HG02870 (cell line): Measurements from ENCODE around the gene GAGE12C.
"Not testable (repeated sequence)": the region's sequence is repeated elsewhere in the genome, so short reads cannot be mapped to it uniquely, and the experiment has no call there.

ENCODE experiments used
- ATAC-seq: cut with Tn5 transposase; IDR thresholded peaks from one replicate; pipeline ENCODE4 v1.9.1; 2021; ENCODE audit warnings: mild to moderate bottlenecking, moderate library complexity; ENCODE audit not compliant: unreplicated experiment

GAGE12C gene

GRCh38 chrX:49531877-49532276, at the start of gene GAGE12C:
Gene GAGE12C, plus strand, starts transcription at chrX:49532177. Its CDS starts 1,155 bp downstream, at chrX:49533332.
- not testable (repeated sequence) for ATAC-seq

- not testable (repeated sequence) for ATAC-seq
Observed at GRCh38 chrX:49541433-49541832, 9.5 kb downstream of the GAGE12C start, which contains the start of gene GAGE12D. Gene GAGE12D, plus strand, starts transcription at chrX:49541733. Its CDS starts 1,155 bp downstream, at chrX:49542888.

- not testable (repeated sequence) for ATAC-seq
Observed at GRCh38 chrX:49550989-49551388, 19.0 kb downstream of the GAGE12C start, which contains the start of gene GAGE12E. Gene GAGE12E, plus strand, starts transcription at chrX:49551289. Its CDS starts 1,155 bp downstream, at chrX:49552444.

- not testable (repeated sequence) for ATAC-seq
Observed at GRCh38 chrX:49560542-49560941, 28.6 kb downstream of the GAGE12C start, which contains the start of gene GAGE12F. Gene GAGE12F, plus strand, starts transcription at chrX:49560842. Its CDS starts 1,155 bp downstream, at chrX:49561997.

- not testable (repeated sequence) for ATAC-seq
Observed at GRCh38 chrX:49568728-49569127, 36.8 kb downstream of the GAGE12C start.

- ATAC-seq = not testable (repeated sequence)
Observed at GRCh38 chrX:49569152-49569551, 37.2 kb downstream of the GAGE12C start.

- not testable (repeated sequence) for ATAC-seq
Observed at GRCh38 chrX:49570100-49570499, 38.1 kb downstream of the GAGE12C start, which contains the start of gene GAGE12G. Gene GAGE12G, plus strand, starts transcription at chrX:49570400. Its CDS starts 1,155 bp downstream, at chrX:49571555.

GRCh38 chrX:49579649-49580048, 47.7 kb downstream of the GAGE12C start, which contains the start of gene GAGE12H:
Gene GAGE12H, plus strand, starts transcription at chrX:49579949. Its CDS starts 1,155 bp downstream, at chrX:49581104.
- not testable (repeated sequence) for ATAC-seq
